ENCODE data around the gene CERS6. TPM values are rescaled to one million over a fixed set of nuclear protein-coding genes. Genes with fewer than 3 reads are reported as not detected.

The CERS6 gene
- total and polyA plus RNA-seq, 4 donors, result 4.2 to 20.4 (median 10.1) TPM

DNA sequence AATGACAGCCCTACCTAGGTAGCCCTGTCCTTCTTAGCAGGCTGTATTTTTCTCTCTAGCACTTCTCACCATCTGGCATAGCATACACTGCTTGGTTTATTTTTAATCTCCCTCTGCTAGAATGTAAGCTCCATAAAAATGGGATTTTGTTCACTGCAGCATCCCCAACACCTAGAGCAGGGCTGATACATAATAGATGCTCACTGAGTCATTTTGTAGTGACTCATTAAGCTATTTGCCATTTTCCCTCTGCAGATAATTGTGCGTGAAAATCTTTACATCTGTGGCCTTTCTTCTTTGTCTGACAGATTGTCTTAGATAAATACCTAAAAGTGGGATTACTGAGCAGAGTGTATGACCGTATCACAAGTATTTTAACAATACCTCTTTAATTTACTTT lies 82.5 kb downstream of the CERS6 start:
- Histone ChIP-seq H3K4me1 (ENCODE audit: control insufficient read depth in 4 of 4, insufficient read depth in 4 of 4, low read length in 3 of 4) (peaks cover 0 to 3% (median 0%) of the 10 kb centered on the region in 4 donors), H3K9ac (ENCODE audit: low read depth in 1 of 2, low read length in 2 of 2) (no peak overlapping the region), H3K36me3 (ENCODE audit: control insufficient read depth in 4 of 4, insufficient read depth in 3 of 4, low read depth in 1 of 4, low read length in 3 of 4) (no peaks in the 10 kb centered on the region), H3K27ac (ENCODE audit: low read depth in 1 of 2, low read length in 2 of 2) (no peak overlapping the region), H3K9me3 (ENCODE audit: control insufficient read depth in 4 of 4, low read length in 3 of 4) (peaks cover 0 to 12% (median 4%) of the 10 kb centered on the region in 4 donors), H3K27me3 (ENCODE audit: control insufficient read depth in 4 of 4, insufficient read depth in 4 of 4, low read length in 3 of 4) (no peaks in the 10 kb centered on the region), H3K4me3 (ENCODE audit: low read depth in 1 of 3, low read length in 3 of 3) (no peak overlapping the region)
- 96% methylated on average over 2 of the region's 2 CpGs for WGBS
- TF ChIP-seq, protein P1, sequence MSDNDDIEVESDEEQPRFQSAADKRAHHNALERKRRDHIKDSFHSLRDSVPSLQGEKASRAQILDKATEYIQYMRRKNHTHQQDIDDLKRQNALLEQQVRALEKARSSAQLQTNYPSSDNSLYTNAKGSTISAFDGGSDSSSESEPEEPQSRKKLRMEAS (IDR thresholded peaks at IDR 0.05), result no peak
- TF ChIP-seq NR2F2 (IDR thresholded peaks at IDR 0.05), result no peak
- TF ChIP-seq EGR1 (IDR thresholded peaks at IDR 0.05; ENCODE audit: low read depth in 2 of 2), result no peak
- no peak for TF ChIP-seq SP1 (IDR thresholded peaks at IDR 0.05)
- TF ChIP-seq REST (IDR thresholded peaks at IDR 0.05), result no peak
- TF ChIP-seq FOXA2 (IDR thresholded peaks at IDR 0.05), result no peak
- no peak for TF ChIP-seq FOXA1 (IDR thresholded peaks at IDR 0.05)
- no peak for TF ChIP-seq HNF4G (IDR thresholded peaks at IDR 0.05)
- no peak for TF ChIP-seq YY1 (IDR thresholded peaks at IDR 0.05)
- TF ChIP-seq RAD21 (IDR thresholded peaks at IDR 0.05), result no peak
- no peak for TF ChIP-seq ZBTB33 (IDR thresholded peaks at IDR 0.05)
- TF ChIP-seq GABPA (IDR thresholded peaks at IDR 0.05 in 1 of 2, conservative IDR thresholded peaks at IDR 0.05 in 1 of 2), result no peak
- TF ChIP-seq HNF4A (conservative IDR thresholded peaks at IDR 0.05), result no peak
- no peak for TF ChIP-seq RXRA (IDR thresholded peaks at IDR 0.05)
- no peak for TF ChIP-seq ATF3 (IDR thresholded peaks at IDR 0.05)
- DNase-seq (ENCODE audit: low spot score), result no peak

DNA sequence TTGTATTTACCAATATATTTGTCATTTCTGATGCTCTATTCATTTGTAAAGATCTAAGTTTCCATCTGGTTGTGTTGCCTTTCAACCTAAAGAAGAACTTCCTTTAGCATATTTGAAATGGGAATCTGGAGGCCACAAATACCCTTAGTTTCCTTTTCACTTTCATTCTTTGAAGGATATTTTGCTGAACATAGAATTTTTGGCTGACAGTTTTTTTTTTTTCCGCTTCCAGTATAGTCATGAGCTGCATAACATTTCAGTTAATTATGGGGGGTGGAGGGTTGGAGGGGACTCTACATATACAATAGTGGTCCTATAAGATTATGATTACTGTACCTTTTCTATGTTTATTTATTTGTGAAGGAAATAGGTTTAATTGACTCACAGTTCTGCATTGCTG lies 83.9 kb downstream of the CERS6 start:
- TF ChIP-seq, protein P1 (IDR thresholded peaks at IDR 0.05), result no peak
- TF ChIP-seq ATF3 (IDR thresholded peaks at IDR 0.05), result no peak
- TF ChIP-seq FOXA2 (IDR thresholded peaks at IDR 0.05), result no peak
- TF ChIP-seq YY1 (IDR thresholded peaks at IDR 0.05), result no peak
- TF ChIP-seq FOXA1 (IDR thresholded peaks at IDR 0.05), result no peak

More for the DNA sequence above, 83.9 kb downstream of the CERS6 start:
- Histone ChIP-seq H3K9ac (ENCODE audit: low read depth in 1 of 2, low read length in 2 of 2) (no peak overlapping the region), H3K4me3 (ENCODE audit: low read depth in 1 of 3, low read length in 3 of 3) (no peak overlapping the region), H3K36me3 (ENCODE audit: control insufficient read depth in 4 of 4, insufficient read depth in 3 of 4, low read depth in 1 of 4, low read length in 3 of 4) (no peaks in the 10 kb centered on the region), H3K4me1 (ENCODE audit: control insufficient read depth in 4 of 4, insufficient read depth in 4 of 4, low read length in 3 of 4) (peaks cover 0 to 3% (median 0%) of the 10 kb centered on the region in 4 donors), H3K27me3 (ENCODE audit: control insufficient read depth in 4 of 4, insufficient read depth in 4 of 4, low read length in 3 of 4) (no peaks in the 10 kb centered on the region), H3K27ac (ENCODE audit: low read depth in 1 of 2, low read length in 2 of 2) (no peak overlapping the region), H3K9me3 (ENCODE audit: control insufficient read depth in 4 of 4, low read length in 3 of 4) (peaks cover 0 to 12% (median 4%) of the 10 kb centered on the region in 4 donors)
- no peak for DNase-seq (ENCODE audit: low spot score)
- 99% methylated on average over 1 of the region's 1 CpG for WGBS

Measured in liver (tissue), 9 donors.